ENCODE measurements around the gene DRP2. TPM values are rescaled to one million over a fixed set of nuclear protein-coding genes. Genes with fewer than 3 reads are reported as not detected.
"Not testable (repeated sequence)": the region's sequence is repeated elsewhere in the genome, so short reads cannot be mapped to it uniquely, and the experiment has no call there.

The DRP2 gene
- 1 to 10 TPM in 10 of 12 donors, under 1 TPM in 1, not detected in 1; 0.89 to 5.5 (median 2.6) TPM for polyA plus RNA-seq (ENCODE audit: insufficient read length in 12 of 12)
- long read RNA-seq, donor 1: 0 reads
- long read RNA-seq, donor 2: 0 reads
- long read RNA-seq, donor 3: 0 reads
- long read RNA-seq, donor 4: 0 reads
- long read RNA-seq, donor 5: 0 reads
- long read RNA-seq, donor 6, full-length matches to known transcripts: 1 of 1 reads
- long read RNA-seq, donor 6, partial matches to known transcripts: 0 of 1 reads
- long read RNA-seq, donor 6, other reads (novel, unspliced or antisense): 0 of 1 reads
- long read RNA-seq, donor 7: 0 reads
- long read RNA-seq, donor 8: 0 reads
- long read RNA-seq, donor 9: 0 reads
- long read RNA-seq, donor 10: 0 reads
- long read RNA-seq, donor 11, full-length matches to known transcripts: 1 of 1 reads
- long read RNA-seq, donor 11, partial matches to known transcripts: 0 of 1 reads
- long read RNA-seq, donor 11, other reads (novel, unspliced or antisense): 0 of 1 reads

- DNase-seq: no peak
These were observed at the start of gene DRP2 for GRCh38 chrX:101219116-101219863. TSS of gene DRP2 (plus strand) at chrX:101219786. CDS start at chrX:101231648, 11,862 bp downstream.

- DNase-seq: no peak
These were observed 47.6 kb upstream of the DRP2 start for GRCh38 chrX:101171883-101172400.

GRCh38 chrX:101176439-101176838 lies 43.1 kb upstream of the DRP2 start:
- no peak for DNase-seq

- DNase-seq: not testable (repeated sequence)
These were observed 34.7 kb upstream of the DRP2 start for GRCh38 chrX:101184876-101185275.

- not testable (repeated sequence) for DNase-seq
These were observed 31.6 kb upstream of the DRP2 start for GRCh38 chrX:101187961-101188360.

GRCh38 chrX:101190736-101191135 lies 28.9 kb upstream of the DRP2 start:
- DNase-seq: no peak

- no peak for DNase-seq
These were observed 28.3 kb upstream of the DRP2 start for GRCh38 chrX:101191217-101191750.

GRCh38 chrX:101195442-101196173 lies 24.0 kb upstream of the DRP2 start:
- DNase-seq: no peak

GRCh38 chrX:101203761-101204351 lies 15.7 kb upstream of the DRP2 start:
- no peak for DNase-seq

GRCh38 chrX:101206471-101206870 lies 13.1 kb upstream of the DRP2 start:
- DNase-seq: no peak

GRCh38 chrX:101208152-101208905 lies 11.3 kb upstream of the DRP2 start:
- DNase-seq: no peak

- no peak for DNase-seq
These were observed 9.0 kb upstream of the DRP2 start for GRCh38 chrX:101210630-101211029.

- no peak for DNase-seq
These were observed 1.9 kb upstream of the DRP2 start for GRCh38 chrX:101217689-101218088.

GRCh38 chrX:101219864-101220346 lies 319 bp downstream of the DRP2 start:
- DNase-seq: peak; percentile 27

- DNase-seq: no peak
These were observed 1.2 kb downstream of the DRP2 start for GRCh38 chrX:101220662-101221260.

GRCh38 chrX:101223226-101223625 lies 3.6 kb downstream of the DRP2 start:
- no peak for DNase-seq

GRCh38 chrX:101229170-101229569 lies 9.6 kb downstream of the DRP2 start:
- no peak for DNase-seq

- no peak for DNase-seq
These were observed 11.1 kb downstream of the DRP2 start for GRCh38 chrX:101230636-101231035.

- no peak for DNase-seq
These were observed 11.5 kb downstream of the DRP2 start for GRCh38 chrX:101231080-101231479.

- no peak for DNase-seq
These were observed 12.7 kb downstream of the DRP2 start for GRCh38 chrX:101232316-101232715.

Data from muscle of arm (tissue), 14 donors.